Measurements from ENCODE around the gene DCUN1D2. TPM values are rescaled to one million over a fixed set of nuclear protein-coding genes. Genes with fewer than 3 reads are reported as not detected.

The DCUN1D2 gene
- polyA plus RNA-seq, 1 experiment = 11.0 TPM

GRCh38 chr13:113412440-113412839 is 78.1 kb downstream of the DCUN1D2 start:
- POLR2A ChIA-PET = no interaction called here

GRCh38 chr13:113411216-113412023 is 79.1 kb downstream of the DCUN1D2 start:
- Histone ChIP-seq H3K27me3 (ENCODE audit: control insufficient read depth, insufficient read depth, low read length) (no peaks in the 10 kb centered on the region), H3K36me3 (ENCODE audit: control insufficient read depth, insufficient read depth, low read length) (no peaks in the 10 kb centered on the region), H3K4me3 (ENCODE audit: low read depth, low read length) (no peak overlapping the region)
- POLR2A ChIA-PET = interaction anchor here (0.6 kb wide), 1 partner anchor 168 kb away, joined by 3 read pairs; no protein-coding TSS in a partner anchor
- DNase-seq (ENCODE audit: low read depth) = peak; percentile 91
- CTCF ChIA-PET = interaction anchor here (0.7 to 4.4 kb wide), 4 partner anchors 9 to 18 kb away, joined by 3 to 24 read pairs (median 4); no protein-coding TSS in a partner anchor
- no peak for TF ChIP-seq CTCF (IDR thresholded peaks at IDR 0.05; ENCODE audit: insufficient read depth, low read depth, low read length)

More at GRCh38 chr13:113412440-113412839, 78.1 kb downstream of the DCUN1D2 start:
- TF ChIP-seq CTCF (IDR thresholded peaks at IDR 0.05; ENCODE audit: insufficient read depth, low read depth, low read length) = no peak
- no peak overlapping the region for H3K4me3 ChIP-seq (ENCODE audit: low read depth, low read length)
- no peaks in the 10 kb centered on the region for H3K27me3 ChIP-seq (ENCODE audit: control insufficient read depth, insufficient read depth, low read length)
- CTCF ChIA-PET = no interaction called here
- DNase-seq (ENCODE audit: low read depth) = no peak
- H3K36me3 ChIP-seq (ENCODE audit: control insufficient read depth, insufficient read depth, low read length) = no peaks in the 10 kb centered on the region

- no peak for TF ChIP-seq CTCF (IDR thresholded peaks at IDR 0.05; ENCODE audit: insufficient read depth, low read depth, low read length)
- no peak for DNase-seq (ENCODE audit: low read depth)
- no peaks in the 10 kb centered on the region for H3K27me3 ChIP-seq (ENCODE audit: control insufficient read depth, insufficient read depth, low read length)
- peak overlapping the region; percentile 20 for H3K4me3 ChIP-seq (ENCODE audit: low read depth, low read length)
- ChIA-PET POLR2A (interaction anchor here (0.6 to 1.5 kb wide), 4 partner anchors 11 to 235 kb away, joined by 3 to 15 read pairs (median 8); no protein-coding TSS in a partner anchor), CTCF (interaction anchor here (0.7 to 4.4 kb wide), 5 partner anchors 9 to 42 kb away, joined by 3 to 24 read pairs (median 4); no protein-coding TSS in a partner anchor)
- no peaks in the 10 kb centered on the region for H3K36me3 ChIP-seq (ENCODE audit: control insufficient read depth, insufficient read depth, low read length)
Observed at GRCh38 chr13:113410472-113411201, 79.9 kb downstream of the DCUN1D2 start.

- no peaks in the 10 kb centered on the region for H3K36me3 ChIP-seq (ENCODE audit: control insufficient read depth, insufficient read depth, low read length)
- no peaks in the 10 kb centered on the region for H3K27me3 ChIP-seq (ENCODE audit: control insufficient read depth, insufficient read depth, low read length)
- no peak for DNase-seq (ENCODE audit: low read depth)
- no peak for TF ChIP-seq CTCF (IDR thresholded peaks at IDR 0.05; ENCODE audit: insufficient read depth, low read depth, low read length)
- ChIA-PET POLR2A (no interaction called here), CTCF (interaction anchor here (4.4 kb wide), 1 partner anchor 15 kb away, joined by 24 read pairs; no protein-coding TSS in a partner anchor)
- H3K4me3 ChIP-seq (ENCODE audit: low read depth, low read length) = no peak overlapping the region
Observed at GRCh38 chr13:113408562-113408961, 81.9 kb downstream of the DCUN1D2 start.
